Measurements from ENCODE around the gene IL36RN.

Gene IL36RN

DNA sequence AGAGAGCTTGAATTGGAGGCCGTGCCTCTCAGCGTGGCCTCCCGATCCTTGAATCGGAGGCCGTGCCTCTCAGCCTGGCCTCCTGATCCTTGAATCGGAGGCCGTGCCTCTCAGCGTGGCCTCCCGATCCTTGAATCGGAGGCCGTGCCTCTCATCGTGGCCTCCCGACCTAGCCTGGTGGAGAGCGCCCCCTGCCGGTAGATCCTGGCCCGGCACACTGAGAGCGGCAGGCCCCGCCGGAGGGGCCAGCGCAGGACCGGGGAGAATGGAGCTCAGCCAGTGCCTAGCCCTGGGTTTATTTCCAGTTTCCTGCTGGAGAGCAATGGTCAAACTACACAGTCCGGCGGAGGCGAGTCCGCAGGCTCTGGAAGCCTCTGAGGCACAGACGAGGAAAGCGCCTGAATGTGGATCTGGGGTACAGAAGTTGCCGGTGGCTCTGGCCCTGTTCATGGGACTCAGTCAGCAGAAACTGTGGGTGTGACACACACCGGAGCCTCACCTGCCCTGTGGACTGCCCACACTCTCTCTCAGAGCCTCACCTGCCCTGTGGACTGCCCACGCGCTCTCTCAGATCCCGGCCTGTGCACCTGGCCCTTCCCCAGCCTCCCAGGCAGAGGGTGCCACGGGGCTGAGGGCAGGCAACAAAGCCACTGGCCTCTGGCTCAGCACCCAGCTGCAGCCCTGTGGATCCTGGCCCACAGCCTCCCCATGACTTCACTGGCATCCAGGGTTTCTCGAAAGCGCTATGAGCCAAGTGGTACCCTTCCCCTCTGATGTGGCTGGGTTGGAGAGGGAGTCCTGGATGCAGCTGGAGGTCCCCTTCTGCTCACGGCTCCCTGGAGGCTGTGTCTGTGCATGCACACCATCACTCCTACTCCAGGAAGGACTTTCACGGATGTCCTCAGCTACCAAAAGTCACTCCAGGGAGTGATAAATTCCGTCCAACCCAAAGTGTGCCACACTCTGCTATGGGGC is 7.8 kb upstream of the IL36RN start:
- no peak for DNase-seq (ENCODE audit: low spot score)

DNA sequence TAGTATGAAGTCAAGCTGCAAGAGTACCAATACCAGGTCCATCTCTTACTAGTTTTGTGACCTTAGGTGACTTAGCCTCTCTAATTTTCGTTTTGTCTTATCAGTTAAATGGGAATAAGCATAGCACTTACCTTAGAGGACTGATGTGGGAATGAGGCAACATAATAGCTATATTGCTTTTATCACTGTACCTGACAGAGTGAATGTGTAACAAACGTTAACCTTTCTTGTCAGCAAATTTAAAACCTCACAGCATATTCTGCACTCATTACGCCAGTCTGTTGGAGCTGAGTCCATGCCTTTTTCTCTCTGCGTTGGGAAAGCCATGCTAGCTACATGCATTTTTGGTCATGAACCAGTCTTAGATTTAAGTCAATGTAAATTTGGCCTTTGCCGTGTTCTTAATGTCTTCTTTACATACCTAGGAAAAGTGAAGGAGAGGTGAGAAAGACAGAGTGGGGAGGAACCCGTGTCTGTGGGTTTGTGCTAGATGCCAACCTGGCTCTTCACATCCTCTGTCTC is 6.5 kb upstream of the IL36RN start, which contains the start of gene IL36B:
Gene IL36B, minus strand, starts transcription at position 472 of the 522 bp plus-strand sequence.
- no peak for DNase-seq (ENCODE audit: low spot score)

GRCh38 chr2:113053666-113054065 is 5.3 kb upstream of the IL36RN start:
- no peak for DNase-seq (ENCODE audit: low spot score)

- no peak for DNase-seq (ENCODE audit: low spot score)
These were observed 4.9 kb upstream of the IL36RN start for GRCh38 chr2:113054066-113054465.

- DNase-seq (ENCODE audit: low spot score), result no peak
These were observed 2.5 kb upstream of the IL36RN start for GRCh38 chr2:113056521-113056920.

DNA sequence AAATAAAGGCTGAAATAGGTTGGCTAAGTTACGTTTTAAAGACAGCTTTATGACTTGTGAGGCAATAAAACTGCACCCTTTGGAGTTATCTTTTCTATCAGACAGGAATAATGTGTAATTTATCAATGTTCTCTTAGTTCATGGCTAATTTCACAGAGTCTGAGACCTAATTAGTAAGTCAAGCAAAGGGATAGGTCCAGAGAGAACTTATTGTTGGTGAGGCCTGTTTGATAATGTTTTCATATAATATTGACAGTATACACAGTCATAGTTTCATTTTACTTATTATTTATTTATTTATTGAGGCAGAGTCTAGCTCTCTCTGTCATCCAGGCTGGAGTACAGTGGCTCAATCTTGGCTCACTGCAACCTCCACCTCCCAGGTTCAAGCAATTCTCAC is 1.9 kb upstream of the IL36RN start:
- no peak for DNase-seq (ENCODE audit: low spot score)

- no peak for DNase-seq (ENCODE audit: low spot score)
These were observed 495 bp upstream of the IL36RN start for GRCh38 chr2:113058411-113058994.

- DNase-seq (ENCODE audit: low spot score), result no peak
These were observed 1.4 kb downstream of the IL36RN start for GRCh38 chr2:113060396-113060795.

DNA sequence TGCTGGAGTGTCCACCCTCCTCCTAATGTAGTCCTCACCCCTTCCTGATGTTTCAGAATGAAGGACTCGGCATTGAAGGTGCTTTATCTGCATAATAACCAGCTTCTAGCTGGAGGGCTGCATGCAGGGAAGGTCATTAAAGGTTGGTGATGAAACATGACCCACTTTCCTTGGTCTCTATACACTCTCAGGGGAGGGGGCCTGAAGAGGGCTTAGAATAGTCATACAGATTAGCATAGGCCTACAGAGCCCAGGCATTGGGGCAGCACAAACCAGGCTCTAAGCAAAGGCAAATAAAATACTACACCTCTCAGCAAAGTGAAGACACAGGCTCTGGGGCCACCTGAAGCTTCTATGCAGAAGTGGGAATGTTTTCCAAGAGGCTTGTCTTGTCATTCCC is 1.8 kb downstream of the IL36RN start:
- no peak for DNase-seq (ENCODE audit: low spot score)

DNA sequence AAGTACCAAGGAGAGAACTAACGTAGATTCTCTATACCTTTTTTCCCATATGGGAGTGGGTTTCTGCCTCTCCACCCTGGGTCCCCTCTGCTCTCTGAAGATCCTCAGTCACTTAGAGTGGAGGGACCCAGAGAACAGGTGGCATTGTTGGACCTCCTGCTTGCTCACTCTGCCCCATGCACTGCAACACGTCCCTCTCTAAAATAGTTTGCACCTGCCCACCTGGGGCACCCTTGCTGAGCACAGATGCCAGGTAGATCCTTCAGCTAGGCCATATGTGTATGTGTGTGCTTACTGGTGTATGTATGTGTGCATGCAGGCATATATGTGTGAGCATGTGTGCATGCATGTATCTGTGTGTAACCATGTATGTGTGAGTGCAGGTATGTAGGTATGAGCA is 2.2 kb downstream of the IL36RN start:
- no peak for DNase-seq (ENCODE audit: low spot score)

DNA sequence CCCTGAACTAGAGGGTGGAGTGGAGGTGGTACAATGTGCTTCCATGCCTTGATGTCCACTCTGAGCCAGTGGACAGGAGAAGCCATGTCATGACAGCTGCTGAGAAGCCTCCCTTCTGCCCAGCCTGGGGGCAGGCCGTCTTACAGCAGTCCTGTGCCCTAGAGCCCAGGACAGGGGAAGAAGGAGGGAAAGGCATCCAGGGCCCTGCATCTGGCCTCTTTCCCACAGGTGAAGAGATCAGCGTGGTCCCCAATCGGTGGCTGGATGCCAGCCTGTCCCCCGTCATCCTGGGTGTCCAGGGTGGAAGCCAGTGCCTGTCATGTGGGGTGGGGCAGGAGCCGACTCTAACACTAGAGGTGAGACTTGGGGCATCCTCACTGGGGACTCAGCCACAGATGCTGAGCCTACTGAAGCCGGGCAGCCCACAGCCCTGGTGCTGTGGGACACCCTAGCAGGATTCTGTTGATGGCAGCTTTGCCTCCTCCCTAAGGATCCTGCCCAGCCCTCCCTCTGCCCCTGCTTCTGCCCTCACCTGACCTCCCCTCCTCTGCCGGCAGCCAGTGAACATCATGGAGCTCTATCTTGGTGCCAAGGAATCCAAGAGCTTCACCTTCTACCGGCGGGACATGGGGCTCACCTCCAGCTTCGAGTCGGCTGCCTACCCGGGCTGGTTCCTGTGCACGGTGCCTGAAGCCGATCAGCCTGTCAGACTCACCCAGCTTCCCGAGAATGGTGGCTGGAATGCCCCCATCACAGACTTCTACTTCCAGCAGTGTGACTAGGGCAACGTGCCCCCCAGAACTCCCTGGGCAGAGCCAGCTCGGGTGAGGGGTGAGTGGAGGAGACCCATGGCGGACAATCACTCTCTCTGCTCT is 3.1 kb downstream of the IL36RN start:
- no peak for DNase-seq (ENCODE audit: low spot score)

DNA sequence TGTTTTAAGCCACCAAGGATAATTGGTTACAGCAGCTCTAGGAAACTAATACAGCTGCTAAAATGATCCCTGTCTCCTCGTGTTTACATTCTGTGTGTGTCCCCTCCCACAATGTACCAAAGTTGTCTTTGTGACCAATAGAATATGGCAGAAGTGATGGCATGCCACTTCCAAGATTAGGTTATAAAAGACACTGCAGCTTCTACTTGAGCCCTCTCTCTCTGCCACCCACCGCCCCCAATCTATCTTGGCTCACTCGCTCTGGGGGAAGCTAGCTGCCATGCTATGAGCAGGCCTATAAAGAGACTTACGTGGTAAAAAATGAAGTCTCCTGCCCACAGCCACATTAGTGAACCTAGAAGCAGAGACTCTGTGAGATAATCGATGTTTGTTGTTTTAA is 5.3 kb downstream of the IL36RN start:
- DNase-seq (ENCODE audit: low spot score), result no peak

DNA sequence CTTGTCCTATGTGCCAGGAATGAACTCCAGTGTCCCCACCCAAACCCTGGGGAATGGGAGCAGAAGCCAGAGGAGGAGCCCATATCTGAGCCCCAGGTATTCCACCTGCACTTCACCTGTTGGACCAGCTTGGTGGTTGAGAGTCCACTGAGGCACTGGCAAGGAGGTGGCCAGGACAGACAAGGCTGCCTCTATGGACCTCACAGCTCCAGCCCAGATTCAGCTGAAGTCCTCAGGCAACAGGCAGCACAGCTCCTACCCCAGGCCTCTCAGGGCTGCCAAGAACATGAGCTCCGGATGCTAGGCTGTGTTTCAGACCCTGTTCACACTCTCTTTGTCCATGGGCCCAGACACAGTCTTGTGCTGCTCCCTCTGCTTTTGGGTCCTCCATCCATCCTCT is 5.9 kb downstream of the IL36RN start:
- no peak for DNase-seq (ENCODE audit: low spot score)

- no peak for DNase-seq (ENCODE audit: low spot score)
These were observed 8.7 kb downstream of the IL36RN start, which contains the start of gene IL1F10 for GRCh38 chr2:113067681-113068080. Gene IL1F10, plus strand, starts transcription at chr2:113067970. Its CDS starts 4,769 bp downstream, at chr2:113072739.

- no peak for DNase-seq (ENCODE audit: low spot score)
These were observed 9.3 kb downstream of the IL36RN start for GRCh38 chr2:113068249-113068648.

GRCh38 chr2:113068706-113069485 is 9.9 kb downstream of the IL36RN start:
- no peak for DNase-seq (ENCODE audit: low spot score)

GRCh38 chr2:113069676-113070605 is 10.9 kb downstream of the IL36RN start:
- DNase-seq (ENCODE audit: low spot score), result no peak

DNA sequence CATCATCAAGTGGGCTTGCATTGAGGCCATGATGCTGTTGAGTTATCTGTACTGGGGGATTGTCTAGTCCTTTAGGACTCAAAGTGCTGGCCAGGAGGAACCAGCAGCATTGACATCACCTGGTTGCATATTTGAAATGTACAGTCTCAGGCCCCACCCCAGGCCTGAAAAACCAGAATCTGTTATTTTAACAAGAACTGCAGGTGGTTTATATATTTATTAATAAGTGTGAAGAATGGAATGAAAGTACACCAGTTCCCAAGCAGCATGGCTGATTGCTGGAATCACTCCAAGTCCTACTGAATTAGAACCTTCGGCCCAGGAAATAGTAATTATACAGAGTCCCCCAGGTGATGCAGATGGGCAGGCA is 11.6 kb downstream of the IL36RN start:
- DNase-seq (ENCODE audit: low spot score), result no peak

DNA sequence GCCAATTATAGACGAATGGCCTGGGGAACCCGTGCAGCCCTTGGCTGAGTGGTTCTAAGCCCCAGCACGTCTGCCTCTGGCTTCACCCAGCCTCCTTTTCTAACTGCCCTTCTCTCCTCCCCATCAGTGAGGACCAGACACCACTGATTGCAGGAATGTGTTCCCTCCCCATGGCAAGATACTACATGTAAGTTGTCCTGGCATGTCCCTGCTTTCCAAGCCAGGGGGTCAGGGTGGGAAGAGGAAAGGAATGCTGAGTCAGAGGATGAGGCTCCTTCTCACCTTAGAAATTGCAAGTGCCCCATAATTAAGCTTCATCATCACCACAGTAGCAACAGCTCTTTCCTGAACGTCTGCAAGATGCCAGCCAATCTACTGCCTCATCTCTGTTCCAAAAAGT is 13.6 kb downstream of the IL36RN start:
- DNase-seq (ENCODE audit: low spot score), result no peak

DNA sequence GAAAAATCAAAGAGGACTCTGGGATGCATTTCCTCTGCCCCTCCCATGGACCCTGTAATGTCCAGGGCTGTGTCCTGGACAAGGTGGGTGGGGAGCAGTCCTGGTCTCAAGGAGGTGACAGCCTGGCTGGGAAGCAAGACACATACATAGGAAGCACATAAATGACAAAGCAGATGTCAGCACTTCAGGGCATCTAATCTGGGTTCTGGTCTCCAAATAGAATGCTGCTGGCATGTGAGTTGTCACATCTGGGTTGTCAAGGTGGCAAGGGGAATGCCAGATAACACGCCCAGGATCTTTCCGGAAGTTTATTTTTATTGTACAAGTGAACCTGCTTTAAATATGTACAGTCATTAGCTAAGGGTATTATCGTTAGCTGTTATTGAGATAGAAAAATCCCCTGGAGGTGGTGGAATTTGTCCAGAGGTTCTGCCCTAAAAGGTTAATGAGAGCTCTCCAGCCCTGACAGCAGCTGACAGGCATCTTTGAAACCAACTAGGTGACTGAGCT is 14.4 kb downstream of the IL36RN start:
- no peak for DNase-seq (ENCODE audit: low spot score)
